ENCODE results near the gene ZFPM1.

DNA sequence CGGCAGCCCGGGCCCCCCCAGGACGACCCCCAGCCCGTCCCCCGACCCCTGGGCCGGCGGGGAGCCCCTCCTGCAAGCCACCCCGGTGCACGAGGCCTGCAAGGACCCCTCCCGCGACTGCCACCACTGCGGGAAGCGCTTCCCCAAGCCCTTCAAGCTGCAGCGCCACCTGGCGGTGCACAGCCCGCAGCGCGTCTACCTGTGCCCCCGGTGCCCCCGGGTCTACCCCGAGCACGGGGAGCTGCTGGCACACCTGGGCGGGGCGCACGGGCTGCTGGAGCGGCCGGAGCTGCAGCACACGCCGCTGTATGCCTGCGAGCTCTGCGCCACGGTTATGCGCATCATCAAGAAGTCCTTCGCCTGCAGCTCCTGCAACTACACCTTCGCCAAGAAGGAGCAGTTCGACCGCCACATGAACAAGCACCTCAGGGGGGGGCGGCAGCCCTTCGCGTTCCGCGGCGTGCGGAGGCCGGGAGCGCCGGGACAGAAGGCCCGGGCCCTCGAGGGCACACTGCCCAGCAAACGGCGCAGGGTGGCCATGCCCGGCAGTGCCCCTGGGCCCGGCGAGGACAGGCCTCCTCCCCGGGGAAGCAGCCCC, 15.6 kb upstream of the ZFPM1 start:
- TF ChIP-seq, protein P1, sequence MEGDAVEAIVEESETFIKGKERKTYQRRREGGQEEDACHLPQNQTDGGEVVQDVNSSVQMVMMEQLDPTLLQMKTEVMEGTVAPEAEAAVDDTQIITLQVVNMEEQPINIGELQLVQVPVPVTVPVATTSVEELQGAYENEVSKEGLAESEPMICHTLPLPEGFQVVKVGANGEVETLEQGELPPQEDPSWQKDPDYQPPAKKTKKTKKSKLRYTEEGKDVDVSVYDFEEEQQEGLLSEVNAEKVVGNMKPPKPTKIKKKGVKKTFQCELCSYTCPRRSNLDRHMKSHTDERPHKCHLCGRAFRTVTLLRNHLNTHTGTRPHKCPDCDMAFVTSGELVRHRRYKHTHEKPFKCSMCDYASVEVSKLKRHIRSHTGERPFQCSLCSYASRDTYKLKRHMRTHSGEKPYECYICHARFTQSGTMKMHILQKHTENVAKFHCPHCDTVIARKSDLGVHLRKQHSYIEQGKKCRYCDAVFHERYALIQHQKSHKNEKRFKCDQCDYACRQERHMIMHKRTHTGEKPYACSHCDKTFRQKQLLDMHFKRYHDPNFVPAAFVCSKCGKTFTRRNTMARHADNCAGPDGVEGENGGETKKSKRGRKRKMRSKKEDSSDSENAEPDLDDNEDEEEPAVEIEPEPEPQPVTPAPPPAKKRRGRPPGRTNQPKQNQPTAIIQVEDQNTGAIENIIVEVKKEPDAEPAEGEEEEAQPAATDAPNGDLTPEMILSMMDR (IDR thresholded peaks at IDR 0.05), result peak; percentile 55 to 92
- TF ChIP-seq EP300 (IDR thresholded peaks at IDR 0.05), result no peak

Measured in suprapubic skin (tissue), 3 donors.